Measurements from ENCODE around the gene ALS2.
"Not testable (repeated sequence)": the region's sequence is repeated elsewhere in the genome, so short reads cannot be mapped to it uniquely, and the experiment has no call there.

GRCh38 chr2:201810604-201811003 lies 29.9 kb upstream of the ALS2 start:
- TF ChIP-seq CTCF (IDR thresholded peaks at IDR 0.05; ENCODE audit: insufficient read depth, low read depth, low read length); EZH2 (IDR thresholded peaks at IDR 0.05; ENCODE audit: insufficient read depth, low read length): not testable (repeated sequence)
